Hepatocyte (in vitro differentiated cells): ENCODE data around the gene RSL1D1.

Experiments used
- EZH2 ChIP-seq: fragments of 200-600 bp; sonication (generic); IDR thresholded peaks from 2 replicates; pipeline ENCODE4 v1.6.1; 2016; ENCODE audit warnings: antibody characterized with exemption, mild to moderate bottlenecking, borderline replicate concordance
- EZH2phosphoT487 ChIP-seq: fragments of 200-600 bp; sonication (generic); IDR thresholded peaks from one replicate; pipeline ENCODE4 v1.6.1; 2018; ENCODE audit warnings: antibody characterized with exemption, mild to moderate bottlenecking, low read depth, moderate library complexity; ENCODE audit not compliant: unreplicated experiment, severe bottlenecking
- TF ChIP-seq, protein P1 (sequence below): fragments of 200-600 bp; sonication (generic); IDR thresholded peaks from 2 replicates; pipeline ENCODE4 v1.5.1; 2016; ENCODE audit warnings: antibody characterized with exemption, mild to moderate bottlenecking; ENCODE audit not compliant: poor library complexity

GRCh38 chr16:11816123-11816522 is 35.2 kb downstream of the RSL1D1 start:
- TF ChIP-seq, protein P1, sequence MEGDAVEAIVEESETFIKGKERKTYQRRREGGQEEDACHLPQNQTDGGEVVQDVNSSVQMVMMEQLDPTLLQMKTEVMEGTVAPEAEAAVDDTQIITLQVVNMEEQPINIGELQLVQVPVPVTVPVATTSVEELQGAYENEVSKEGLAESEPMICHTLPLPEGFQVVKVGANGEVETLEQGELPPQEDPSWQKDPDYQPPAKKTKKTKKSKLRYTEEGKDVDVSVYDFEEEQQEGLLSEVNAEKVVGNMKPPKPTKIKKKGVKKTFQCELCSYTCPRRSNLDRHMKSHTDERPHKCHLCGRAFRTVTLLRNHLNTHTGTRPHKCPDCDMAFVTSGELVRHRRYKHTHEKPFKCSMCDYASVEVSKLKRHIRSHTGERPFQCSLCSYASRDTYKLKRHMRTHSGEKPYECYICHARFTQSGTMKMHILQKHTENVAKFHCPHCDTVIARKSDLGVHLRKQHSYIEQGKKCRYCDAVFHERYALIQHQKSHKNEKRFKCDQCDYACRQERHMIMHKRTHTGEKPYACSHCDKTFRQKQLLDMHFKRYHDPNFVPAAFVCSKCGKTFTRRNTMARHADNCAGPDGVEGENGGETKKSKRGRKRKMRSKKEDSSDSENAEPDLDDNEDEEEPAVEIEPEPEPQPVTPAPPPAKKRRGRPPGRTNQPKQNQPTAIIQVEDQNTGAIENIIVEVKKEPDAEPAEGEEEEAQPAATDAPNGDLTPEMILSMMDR = no peak
- TF ChIP-seq EZH2phosphoT487 (no peak), EZH2 (no peak)
